ENCODE measurements around the gene PTPRC.

- TF ChIP-seq CTCF (IDR thresholded peaks at IDR 0.05) (no peak), POLR2A (IDR thresholded peaks at IDR 0.05; ENCODE audit: low read depth) (no peak), POLR2AphosphoS5 (IDR thresholded peaks at IDR 0.05) (no peak)
These were observed 39.0 kb downstream of the PTPRC start for GRCh38 chr1:198677871-198678270.

Data from esophagus muscularis mucosa (tissue), 3 donors.